ENCODE measurements around the gene ACADS.

GRCh38 chr12:120708651-120709050 is 17.0 kb upstream of the ACADS start:
- TF ChIP-seq CTCF (IDR thresholded peaks at IDR 0.05) (no peak), POLR2A (IDR thresholded peaks at IDR 0.05) (no peak)

Data from uterus (tissue), 2 donors.